Mesenchymal stem cell (in vitro differentiated cells and primary cell): ENCODE data around the gene FOXN1.

Source experiments
- DNase-seq: peaks from one replicate; pipeline ENCODE4 v3.0.0-alpha.2; 2013
- H2AFZ ChIP-seq: one replicate; pipeline ENCODE4 v1.6.1; 2013; ENCODE audit warnings: low read depth, mild to moderate bottlenecking, control low read depth, inconsistent platforms, low read length, moderate library complexity
- H2AK5ac ChIP-seq: 2 replicates; pipeline ENCODE4 v1.6.1; 2013; ENCODE audit warnings: low read length, moderate library complexity, mild to moderate bottlenecking, inconsistent platforms; ENCODE audit not compliant: severe bottlenecking
- H2BK120ac ChIP-seq: one replicate; pipeline ENCODE4 v1.6.1; 2013; ENCODE audit warnings: low read depth, mild to moderate bottlenecking, inconsistent platforms, low read length, moderate library complexity
- H2BK12ac ChIP-seq, 2 experiments: one replicate each; pipeline ENCODE4 v1.6.1; 2013; ENCODE audit warnings: inconsistent platforms in 2 of 2, low read length in 2 of 2, mild to moderate bottlenecking in 2 of 2, moderate library complexity in 2 of 2, control low read depth in 1 of 2
- H2BK15ac ChIP-seq: one replicate; pipeline ENCODE4 v1.6.1; 2013; ENCODE audit warnings: mild to moderate bottlenecking, low read depth, inconsistent platforms; ENCODE audit not compliant: poor library complexity, severe bottlenecking
- H2BK5ac ChIP-seq: 2 replicates; pipeline ENCODE4 v1.6.1; 2013; ENCODE audit warnings: low read depth, mild to moderate bottlenecking, low read length, control low read depth, inconsistent platforms; ENCODE audit not compliant: poor library complexity, severe bottlenecking
- H3K14ac ChIP-seq, 2 experiments: one replicate each; pipeline ENCODE4 v1.6.1; 2013; ENCODE audit warnings: inconsistent platforms in 2 of 2, low read length in 2 of 2, control low read depth in 1 of 2, mild to moderate bottlenecking in 1 of 2, moderate library complexity in 1 of 2
- H3K18ac ChIP-seq, 2 experiments: one replicate each; pipeline ENCODE4 v1.6.1; 2013; ENCODE audit warnings: inconsistent platforms in 2 of 2, low read length in 2 of 2, control low read depth in 1 of 2, low read depth in 1 of 2, mild to moderate bottlenecking in 1 of 2
- H3K23ac ChIP-seq, 2 experiments: one replicate each; pipeline ENCODE4 v1.6.1; 2013; ENCODE audit warnings: inconsistent platforms in 2 of 2, low read length in 2 of 2, mild to moderate bottlenecking in 2 of 2, moderate library complexity in 2 of 2, control low read depth in 1 of 2
- H3K27ac ChIP-seq: 2 replicates; pipeline ENCODE4 v1.5.1; 2013; ENCODE audit warnings: mild to moderate bottlenecking, moderate library complexity, low read length, control low read depth, inconsistent platforms; ENCODE audit not compliant: poor library complexity, severe bottlenecking
- H3K27me3 ChIP-seq, 2 experiments: 2 replicates each; pipeline versions ENCODE4 v1.6.1 to v1.7.0; 2013; ENCODE audit warnings: low read length in 2 of 2, mild to moderate bottlenecking in 2 of 2, moderate library complexity in 2 of 2, control low read depth in 1 of 2, inconsistent platforms in 1 of 2; ENCODE audit not compliant: control insufficient read depth in 1 of 2, insufficient read depth in 1 of 2
- H3K36me3 ChIP-seq, 2 experiments: 2 replicates each; pipeline versions ENCODE4 v1.6.1 to v1.7.0; 2013; ENCODE audit warnings: low read length in 2 of 2, control low read depth in 1 of 2, inconsistent platforms in 1 of 2, low read depth in 1 of 2, mild to moderate bottlenecking in 1 of 2; ENCODE audit not compliant: insufficient read depth in 2 of 2, control insufficient read depth in 1 of 2
- H3K4ac ChIP-seq, 2 experiments: one replicate each; pipeline ENCODE4 v1.6.1; 2013; ENCODE audit warnings: inconsistent platforms in 2 of 2, low read length in 2 of 2, mild to moderate bottlenecking in 2 of 2, moderate library complexity in 2 of 2, control low read depth in 1 of 2, low read depth in 1 of 2
- H3K4me1 ChIP-seq: 2 replicates; pipeline ENCODE4 v1.6.1; 2013; ENCODE audit warnings: low read depth, low read length, control low read depth; ENCODE audit not compliant: control insufficient read depth, insufficient read depth
- H3K4me2 ChIP-seq: 2 replicates; pipeline ENCODE4 v1.6.1; 2013; ENCODE audit warnings: low read length, mild to moderate bottlenecking, inconsistent platforms; ENCODE audit not compliant: poor library complexity, severe bottlenecking
- H3K4me3 ChIP-seq, 2 experiments: 2 replicates each; pipeline versions ENCODE4 v1.5.1 to v1.7.0; 2013; ENCODE audit warnings: low read length in 2 of 2, mild to moderate bottlenecking in 2 of 2, control low read depth in 1 of 2, low read depth in 1 of 2; ENCODE audit not compliant: insufficient read depth in 1 of 2
- H3K79me1 ChIP-seq: replicated peaks from 2 replicates; pipeline ENCODE4 v1.6.1; 2013; ENCODE audit warnings: mild to moderate bottlenecking, control low read depth, low read length, inconsistent platforms; ENCODE audit not compliant: poor library complexity, severe bottlenecking
- H3K9ac ChIP-seq: 2 replicates; pipeline ENCODE4 v1.7.0; 2013; ENCODE audit warnings: mild to moderate bottlenecking, low read length, moderate library complexity
- H3K9me3 ChIP-seq: 2 replicates; pipeline ENCODE4 v1.7.0; 2013; ENCODE audit warnings: mild to moderate bottlenecking, low read length; ENCODE audit not compliant: control insufficient read depth
- H4K8ac ChIP-seq: one replicate; pipeline ENCODE4 v1.6.1; 2013; ENCODE audit warnings: inconsistent platforms, mild to moderate bottlenecking, low read length, moderate library complexity
- H4K91ac ChIP-seq: one replicate; pipeline ENCODE4 v1.6.1; 2013; ENCODE audit warnings: mild to moderate bottlenecking, low read length, inconsistent platforms
- WGBS: methylation state at CpG from one replicate; pipeline ENCODE4 v1.1.7; 2013; ENCODE audit warnings: mixed read lengths; 5-methylcytosine and 5-hydroxymethylcytosine counted together

The FOXN1 gene

DNA sequence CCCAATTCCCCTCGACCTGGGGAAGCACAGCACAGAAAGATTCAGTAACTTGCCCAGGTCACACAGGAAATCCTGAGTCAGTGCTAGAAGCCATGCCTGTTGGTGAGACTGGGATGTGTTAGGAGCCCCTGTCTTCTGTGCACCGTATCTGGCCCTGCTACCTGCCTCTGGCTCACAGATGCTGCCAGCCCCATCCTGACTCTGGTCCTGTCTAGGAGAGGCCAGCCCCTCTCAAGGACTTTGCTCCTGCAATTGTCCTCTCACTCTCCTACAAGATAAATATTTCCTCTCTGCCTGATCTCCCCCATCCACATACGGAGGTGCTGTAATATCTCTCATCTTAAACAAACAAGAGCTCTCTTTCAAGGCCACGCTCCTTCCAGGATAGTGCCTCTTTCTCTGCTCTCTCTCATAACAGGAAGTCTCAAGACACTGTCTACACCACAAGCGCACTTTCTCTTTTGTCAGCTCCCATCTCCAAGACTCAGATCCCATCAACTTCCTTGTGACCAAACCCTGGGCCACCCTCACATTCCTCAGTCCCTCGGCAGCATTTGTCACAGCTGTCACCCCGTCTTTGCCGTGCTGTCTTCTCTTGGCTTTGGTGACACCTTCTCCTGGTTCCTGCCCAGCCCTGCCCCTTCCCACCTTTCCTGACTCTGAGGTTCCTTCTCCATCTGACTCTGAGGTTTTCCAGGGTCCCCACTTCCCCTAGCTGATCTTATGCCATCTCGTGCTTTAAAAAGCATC lies 30.8 kb upstream of the FOXN1 start:
- H2BK12ac ChIP-seq = no peak overlapping the region
- H2AK5ac ChIP-seq = no peak overlapping the region
- 68% methylated on average over 9 of the region's 9 CpGs for WGBS
- no peak overlapping the region for H4K8ac ChIP-seq
- H3K23ac ChIP-seq = no peak overlapping the region
- DNase-seq = peak; percentile 10
- no peak overlapping the region for H3K4me2 ChIP-seq
- H3K18ac ChIP-seq = no peak overlapping the region
- H3K9ac ChIP-seq = no peak overlapping the region
- H2BK120ac ChIP-seq = no peak overlapping the region
- no peaks in the 10 kb centered on the region for H3K79me1 ChIP-seq
- no peak overlapping the region for H2BK5ac ChIP-seq
- H3K4me3 ChIP-seq = no peak overlapping the region
- no peak overlapping the region for H3K27ac ChIP-seq
- no peak overlapping the region for H3K4ac ChIP-seq
- H3K4me1 ChIP-seq = no peaks in the 10 kb centered on the region
- no peak overlapping the region for H4K91ac ChIP-seq
- H2AFZ ChIP-seq = no peak overlapping the region
- no peaks in the 10 kb centered on the region for H3K9me3 ChIP-seq
- no peak overlapping the region for H2BK15ac ChIP-seq
- H3K36me3 ChIP-seq = no peaks in the 10 kb centered on the region
- peaks cover 55 to 56% of the 10 kb centered on the region in 2 experiments for H3K27me3 ChIP-seq
- no peak overlapping the region for H3K14ac ChIP-seq

DNA sequence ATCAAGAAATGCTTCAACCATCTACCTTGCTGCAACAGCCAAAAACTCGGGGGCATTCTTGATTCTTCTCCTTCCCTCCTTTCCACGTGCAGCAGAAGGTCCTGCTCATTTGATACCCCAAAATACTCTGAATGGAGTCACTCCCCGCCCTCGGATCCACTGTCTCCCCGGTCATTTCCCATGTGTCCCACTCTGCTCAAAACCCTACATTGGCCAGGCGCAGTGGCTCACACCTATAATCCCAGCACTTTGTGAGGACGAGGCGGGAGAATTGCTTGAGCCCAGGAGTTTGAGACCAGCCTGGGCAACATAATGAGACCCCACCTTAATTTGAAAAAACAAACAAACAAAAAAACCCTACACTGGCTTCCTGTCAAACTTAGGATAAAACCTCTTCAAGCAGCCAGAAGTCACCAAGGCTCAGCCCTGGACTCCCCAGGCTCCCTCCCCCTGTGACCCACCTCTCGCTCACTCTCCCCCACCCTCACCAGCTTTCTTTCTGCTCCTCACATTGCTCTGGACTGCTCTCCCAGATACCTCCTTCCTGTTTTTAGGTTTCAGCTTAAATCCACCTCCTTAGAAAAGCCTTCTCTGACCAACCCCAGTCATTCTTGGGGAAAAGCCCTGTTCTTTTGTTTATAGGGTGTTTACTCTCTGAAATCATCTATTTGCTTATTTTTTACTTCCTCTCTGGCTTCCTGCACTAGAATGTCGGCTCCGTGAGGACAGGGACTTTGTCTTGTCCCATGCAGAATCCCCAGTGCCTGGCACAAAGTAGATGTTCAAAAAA lies 29.9 kb upstream of the FOXN1 start:
- no peak overlapping the region for H2AK5ac ChIP-seq
- H3K4me1 ChIP-seq = no peaks in the 10 kb centered on the region
- no peak overlapping the region for H3K4ac ChIP-seq
- 77% methylated on average over 11 of the region's 11 CpGs for WGBS
- H2BK120ac ChIP-seq = no peak overlapping the region
- no peak overlapping the region for H3K27ac ChIP-seq
- H3K36me3 ChIP-seq = no peaks in the 10 kb centered on the region
- H3K27me3 ChIP-seq = peaks cover 51 to 61% of the 10 kb centered on the region in 2 experiments
- no peak overlapping the region for H2BK15ac ChIP-seq
- no peaks in the 10 kb centered on the region for H3K79me1 ChIP-seq
- no peak overlapping the region for H3K23ac ChIP-seq
- H3K9ac ChIP-seq = no peak overlapping the region
- H3K4me2 ChIP-seq = no peak overlapping the region
- no peak overlapping the region for H2AFZ ChIP-seq
- H3K9me3 ChIP-seq = no peaks in the 10 kb centered on the region
- H4K8ac ChIP-seq = no peak overlapping the region
- no peak overlapping the region for H3K18ac ChIP-seq
- H3K14ac ChIP-seq = no peak overlapping the region
- no peak for DNase-seq
- no peak overlapping the region for H2BK5ac ChIP-seq
- H4K91ac ChIP-seq = no peak overlapping the region
- no peak overlapping the region for H3K4me3 ChIP-seq
- H2BK12ac ChIP-seq = no peak overlapping the region

DNA sequence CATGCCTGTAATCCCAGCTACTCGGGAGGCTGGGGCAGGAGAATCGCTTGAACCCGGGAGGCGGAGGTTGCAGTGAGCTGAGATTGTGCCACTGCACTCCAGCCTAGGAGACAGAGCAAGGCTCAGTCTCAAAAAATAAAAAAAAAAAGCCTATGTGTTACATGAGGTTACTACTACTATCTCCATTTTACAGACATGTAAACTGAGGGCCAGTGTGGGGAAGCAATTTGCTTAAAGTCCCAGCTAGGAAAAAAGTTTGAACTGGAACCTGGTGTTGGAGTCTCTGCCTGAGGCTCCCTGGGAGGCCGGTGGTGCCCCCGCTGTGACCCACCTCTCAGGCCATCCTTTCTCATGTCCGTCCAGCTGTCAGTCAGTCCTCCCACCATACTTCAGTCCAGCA lies 28.2 kb upstream of the FOXN1 start:
- H3K14ac ChIP-seq = no peak overlapping the region
- no peak overlapping the region for H3K9ac ChIP-seq
- no peak overlapping the region for H3K27ac ChIP-seq
- no peaks in the 10 kb centered on the region for H3K36me3 ChIP-seq
- no peak overlapping the region for H2BK12ac ChIP-seq
- no peak overlapping the region for H4K91ac ChIP-seq
- no peak overlapping the region for H2AK5ac ChIP-seq
- H2AFZ ChIP-seq = no peak overlapping the region
- no peak overlapping the region for H3K4ac ChIP-seq
- H2BK120ac ChIP-seq = no peak overlapping the region
- H2BK15ac ChIP-seq = no peak overlapping the region
- no peak overlapping the region for H3K18ac ChIP-seq
- no peak for DNase-seq
- WGBS = 98% methylated on average over 3 of the region's 7 CpGs
- H2BK5ac ChIP-seq = no peak overlapping the region
- no peak overlapping the region for H3K4me2 ChIP-seq
- no peaks in the 10 kb centered on the region for H3K79me1 ChIP-seq
- no peaks in the 10 kb centered on the region for H3K9me3 ChIP-seq
- no peak overlapping the region for H3K23ac ChIP-seq
- H4K8ac ChIP-seq = no peak overlapping the region
- no peak overlapping the region for H3K4me3 ChIP-seq
- H3K27me3 ChIP-seq = peaks cover 48 to 58% of the 10 kb centered on the region in 2 experiments
- no peaks in the 10 kb centered on the region for H3K4me1 ChIP-seq
